ENCODE measurements around the gene DZIP3. TPM values are rescaled to one million over a fixed set of nuclear protein-coding genes. Genes with fewer than 3 reads are reported as not detected.

The DZIP3 gene
- total and polyA plus RNA-seq, 2 of the 13 experiments (the other 11 are each of a cell fraction or from before 2014, with no cell fraction given): 11.3 to 17.3 TPM

- TF ChIP-seq ZNF235 (CRISPR knock-in tag; IDR thresholded peaks at IDR 0.05; ENCODE audit: borderline replicate concordance) (0 out of 2 replicates have a peak, but pooled peaks have one; percentile 44), KMT2A (CRISPR knock-in tag; IDR thresholded peaks at IDR 0.05) (peak; percentile 95), ATM (IDR thresholded peaks at IDR 0.05; ENCODE audit: borderline replicate concordance) (no peak), ZNF326 (CRISPR knock-in tag; IDR thresholded peaks at IDR 0.05; ENCODE audit: borderline replicate concordance) (no peak), IKZF4 (CRISPR knock-in tag; IDR thresholded peaks at IDR 0.05; ENCODE audit: borderline replicate concordance, low read depth, not compliant biosample characterization) (no peak), REXO4 (CRISPR knock-in tag; IDR thresholded peaks at IDR 0.05; ENCODE audit: borderline replicate concordance) (no peak), GABPB1 (CRISPR knock-in tag; IDR thresholded peaks at IDR 0.05) (peak; percentile 99), FOXJ3 (CRISPR knock-in tag; IDR thresholded peaks at IDR 0.05; ENCODE audit: borderline replicate concordance) (peak; percentile 35; the same call in 1 of the 2 replicates), NFIB (CRISPR knock-in tag; IDR thresholded peaks at IDR 0.05; ENCODE audit: borderline replicate concordance) (0 out of 2 replicates have a peak, but pooled peaks have one; percentile 23), ZNF781 (CRISPR knock-in tag; IDR thresholded peaks at IDR 0.05; ENCODE audit: borderline replicate concordance, not compliant biosample characterization) (peak; percentile 59), SP5 (CRISPR knock-in tag; IDR thresholded peaks at IDR 0.05; ENCODE audit: borderline replicate concordance, low read depth) (peak; percentile 26; the same call in 1 of the 2 replicates), ELF4 (CRISPR knock-in tag; IDR thresholded peaks at IDR 0.05; ENCODE audit: borderline replicate concordance) (peak; percentile 77; the same call in 1 of the 2 replicates), ZNF350 (CRISPR knock-in tag; IDR thresholded peaks at IDR 0.05; ENCODE audit: borderline replicate concordance, low read depth) (peak; percentile 94), HMGXB4 (CRISPR knock-in tag; IDR thresholded peaks at IDR 0.05; ENCODE audit: borderline replicate concordance in 1 of 2, low read depth in 1 of 2) (peak; percentile 67; a peak in 2 of 4 replicates), RBM22 (optimal IDR thresholded peaks at IDR 0.05; ENCODE audit: low read length) (no peak), ATF7-NPFF (CRISPR knock-in tag; IDR thresholded peaks at IDR 0.05; ENCODE audit: low read depth) (no peak; the same call in 1 of the 2 replicates), MLXIP (CRISPR knock-in tag; IDR thresholded peaks at IDR 0.05; ENCODE audit: borderline replicate concordance) (no peak)
- TF ChIP-seq, protein P1, sequence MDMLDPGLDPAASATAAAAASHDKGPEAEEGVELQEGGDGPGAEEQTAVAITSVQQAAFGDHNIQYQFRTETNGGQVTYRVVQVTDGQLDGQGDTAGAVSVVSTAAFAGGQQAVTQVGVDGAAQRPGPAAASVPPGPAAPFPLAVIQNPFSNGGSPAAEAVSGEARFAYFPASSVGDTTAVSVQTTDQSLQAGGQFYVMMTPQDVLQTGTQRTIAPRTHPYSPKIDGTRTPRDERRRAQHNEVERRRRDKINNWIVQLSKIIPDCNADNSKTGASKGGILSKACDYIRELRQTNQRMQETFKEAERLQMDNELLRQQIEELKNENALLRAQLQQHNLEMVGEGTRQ (IDR thresholded peaks at IDR 0.05; ENCODE audit: low read depth, low read length): no peak
- TF ChIP-seq, protein P1 (CRISPR knock-in tag; IDR thresholded peaks at IDR 0.05; ENCODE audit: borderline replicate concordance): no peak
- TF ChIP-seq, protein P2, sequence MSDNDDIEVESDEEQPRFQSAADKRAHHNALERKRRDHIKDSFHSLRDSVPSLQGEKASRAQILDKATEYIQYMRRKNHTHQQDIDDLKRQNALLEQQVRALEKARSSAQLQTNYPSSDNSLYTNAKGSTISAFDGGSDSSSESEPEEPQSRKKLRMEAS (IDR thresholded peaks at IDR 0.05): peak; percentile 92
Measured at GRCh38 chr3:108589081-108589997, at the start of gene DZIP3, which contains the start of gene CIP2A (continued).
